ENCODE results near the gene LDLRAD4.

LDLRAD4 gene

GRCh38 chr18:13268158-13269012 lies 49.8 kb downstream of the LDLRAD4 start:
- DNase-seq: no peak

- no peak for DNase-seq
These were observed 50.4 kb downstream of the LDLRAD4 start for GRCh38 chr18:13269013-13269280.

GRCh38 chr18:13269521-13270011 lies 51.0 kb downstream of the LDLRAD4 start:
- no peak for DNase-seq

GRCh38 chr18:13270279-13270855 lies 51.8 kb downstream of the LDLRAD4 start:
- DNase-seq: no peak

GRCh38 chr18:13271302-13271911 lies 52.8 kb downstream of the LDLRAD4 start:
- no peak for DNase-seq

GRCh38 chr18:13272416-13272815 lies 53.9 kb downstream of the LDLRAD4 start:
- no peak for DNase-seq

GRCh38 chr18:13273800-13274199 lies 55.2 kb downstream of the LDLRAD4 start:
- DNase-seq: no peak

GRCh38 chr18:13275075-13275474 lies 56.5 kb downstream of the LDLRAD4 start:
- no peak for DNase-seq

- no peak for DNase-seq
These were observed 58.3 kb downstream of the LDLRAD4 start for GRCh38 chr18:13276530-13277520.

GRCh38 chr18:13278062-13278630 lies 59.6 kb downstream of the LDLRAD4 start:
- no peak for DNase-seq

GRCh38 chr18:13279181-13280069 lies 60.9 kb downstream of the LDLRAD4 start:
- no peak for DNase-seq

- DNase-seq: no peak
These were observed 61.7 kb downstream of the LDLRAD4 start for GRCh38 chr18:13280070-13280795.

GRCh38 chr18:13281406-13281805 lies 62.8 kb downstream of the LDLRAD4 start:
- DNase-seq: no peak

- DNase-seq: no peak
These were observed 65.2 kb downstream of the LDLRAD4 start for GRCh38 chr18:13283746-13284145.

- DNase-seq: no peak
These were observed 65.9 kb downstream of the LDLRAD4 start for GRCh38 chr18:13284330-13285027.

- no peak for DNase-seq
These were observed 67.3 kb downstream of the LDLRAD4 start for GRCh38 chr18:13285874-13286273.

- no peak for DNase-seq
These were observed 68.0 kb downstream of the LDLRAD4 start for GRCh38 chr18:13286456-13287125.

GRCh38 chr18:13287372-13287771 lies 68.8 kb downstream of the LDLRAD4 start:
- DNase-seq: no peak

- DNase-seq: no peak
These were observed 70.1 kb downstream of the LDLRAD4 start for GRCh38 chr18:13288509-13289133.

Data from NCI-H1417 (cell line).